HEK293T (cell line): ENCODE results near the gene IL13RA2.

Experiments
- CTCF ChIA-PET: fragments of 350-600 bp; formaldehyde crosslinking; extraction: SDS; loops from one replicate; lab custom pipeline; 2021; ENCODE audit warnings: antibody characterized with exemption, inconsistent platforms; lab: Yijun Ruan, JAX
- POLR2A ChIA-PET: fragments of 350-600 bp; formaldehyde crosslinking; extraction: SDS; loops from one replicate; lab custom pipeline; 2020; ENCODE audit warnings: antibody characterized with exemption, inconsistent platforms; lab: Yijun Ruan, JAX
- DNase-seq: peaks from one replicate; pipeline ENCODE4 v3.0.0; 2012; ENCODE audit warnings: mixed read lengths; ENCODE audit errors: extremely low spot score
- ARNT ChIP-seq: fragments of 450-650 bp; IDR thresholded peaks from 2 replicates; pipeline ENCODE4 v1.6.1; 2017; ENCODE audit warnings: mild to moderate bottlenecking
- BHLHE40 ChIP-seq: fragments of 450-650 bp; IDR thresholded peaks from 2 replicates; pipeline ENCODE4 v1.6.1; 2016; ENCODE audit warnings: mild to moderate bottlenecking, moderate library complexity, borderline replicate concordance
- CTBP1 ChIP-seq: fragments of 450-650 bp; IDR thresholded peaks from 2 replicates; pipeline ENCODE4 v1.6.1; 2016; ENCODE audit warnings: borderline replicate concordance
- ELF4 ChIP-seq: fragments of 450-650 bp; IDR thresholded peaks from 2 replicates; pipeline ENCODE4 v1.6.1; 2017; ENCODE audit warnings: antibody characterized with exemption
- FOXA1 ChIP-seq: fragments of 450-650 bp; IDR thresholded peaks from 2 replicates; pipeline ENCODE4 v1.6.1; 2016; ENCODE audit warnings: mild to moderate bottlenecking
- FOXK2 ChIP-seq: fragments of 450-650 bp; IDR thresholded peaks from 2 replicates; pipeline ENCODE4 v1.6.1; 2016; ENCODE audit warnings: mild to moderate bottlenecking
- FOXM1 ChIP-seq: fragments of 450-650 bp; IDR thresholded peaks from 2 replicates; pipeline ENCODE4 v1.6.1; 2017; ENCODE audit warnings: mild to moderate bottlenecking, borderline replicate concordance
- HDGF ChIP-seq: fragments of 450-650 bp; IDR thresholded peaks from 2 replicates; pipeline ENCODE4 v1.6.1; 2017; ENCODE audit warnings: antibody characterized with exemption, borderline replicate concordance
- L3MBTL2 ChIP-seq: fragments of 450-650 bp; conservative IDR thresholded peaks from 2 replicates; pipeline ENCODE4 v1.6.1; 2016; ENCODE audit warnings: mild to moderate bottlenecking
- LEF1 ChIP-seq: fragments of 450-650 bp; IDR thresholded peaks from 2 replicates; pipeline ENCODE4 v1.6.1; 2017; ENCODE audit warnings: mild to moderate bottlenecking, borderline replicate concordance
- NFRKB ChIP-seq: fragments of 450-650 bp; IDR thresholded peaks from 2 replicates; pipeline ENCODE4 v1.6.1; 2016; ENCODE audit warnings: mild to moderate bottlenecking, moderate library complexity
- PKNOX1 ChIP-seq: fragments of 450-650 bp; IDR thresholded peaks from 2 replicates; pipeline ENCODE4 v1.6.1; 2016
- SP1 ChIP-seq: fragments of 450-650 bp; IDR thresholded peaks from 2 replicates; pipeline ENCODE4 v1.6.1; 2017
- SUZ12 ChIP-seq: fragments of 450-650 bp; IDR thresholded peaks from 2 replicates; pipeline ENCODE4 v1.6.1; 2016; ENCODE audit warnings: mild to moderate bottlenecking
- TARDBP ChIP-seq: fragments of 450-650 bp; IDR thresholded peaks from 2 replicates; pipeline ENCODE4 v1.6.1; 2016
- ZNF384 ChIP-seq: fragments of 450-650 bp; IDR thresholded peaks from 2 replicates; pipeline ENCODE4 v1.6.1; 2016

Gene IL13RA2

GRCh38 chrX:115047715-115048114 is 30.3 kb upstream of the IL13RA2 start:
- CTCF ChIA-PET: no interaction called here
- POLR2A ChIA-PET: no interaction called here
- no peak for TF ChIP-seq ELF4
- no peak for TF ChIP-seq L3MBTL2
- no peak for TF ChIP-seq FOXM1
- TF ChIP-seq SP1: no peak
- no peak for TF ChIP-seq PKNOX1
- no peak for DNase-seq

DNA sequence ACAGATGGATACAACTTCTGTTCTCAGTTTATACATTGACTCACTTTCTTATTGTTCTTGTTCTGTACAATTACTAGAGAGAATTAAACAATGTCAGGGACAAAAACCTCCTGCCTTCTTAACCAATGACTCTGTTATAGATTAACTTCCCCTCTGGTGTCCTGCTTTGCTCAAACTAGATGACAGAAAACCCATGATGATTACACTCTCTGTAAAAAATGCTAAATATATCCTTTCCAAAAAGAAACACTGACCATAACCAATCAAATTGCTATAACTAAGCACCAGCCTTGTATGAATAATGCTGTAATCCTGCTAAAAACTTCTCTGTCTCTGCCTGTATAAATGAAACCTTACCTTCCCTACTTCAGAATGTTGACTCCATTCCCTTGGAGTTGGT is 29.8 kb upstream of the IL13RA2 start:
- ChIA-PET CTCF (no interaction called here), POLR2A (no interaction called here)
- TF ChIP-seq LEF1 (no peak), TARDBP (no peak), HDGF (no peak), ARNT (no peak), CTBP1 (no peak), L3MBTL2 (no peak), BHLHE40 (no peak), FOXA1 (no peak), FOXM1 (no peak), SUZ12 (no peak), FOXK2 (no peak), ELF4 (no peak), SP1 (no peak), ZNF384 (no peak), NFRKB (no peak), PKNOX1 (no peak)
- DNase-seq: no peak

DNA sequence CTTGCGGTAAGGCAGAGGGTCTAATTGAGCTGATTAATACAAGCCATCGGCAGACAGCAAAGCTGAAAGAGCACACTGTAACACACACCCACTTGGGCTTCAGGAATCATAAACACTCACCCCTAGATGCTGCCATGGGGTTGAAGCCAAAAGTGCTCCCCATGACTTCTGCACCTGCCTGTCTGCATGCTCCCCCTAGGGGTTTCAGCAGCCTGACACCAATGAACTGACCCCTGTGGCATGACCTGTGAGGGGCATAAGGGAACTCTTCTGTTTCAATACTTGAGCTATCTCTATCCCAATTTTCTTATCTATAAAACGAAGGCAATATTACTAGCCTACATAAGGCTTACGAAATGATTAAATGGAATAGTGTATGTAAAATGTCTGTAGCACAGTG is 23.0 kb upstream of the IL13RA2 start:
- no peak for DNase-seq
- ChIA-PET CTCF (no interaction called here), POLR2A (no interaction called here)
- no peak for TF ChIP-seq FOXM1
- no peak for TF ChIP-seq BHLHE40
- TF ChIP-seq LEF1: no peak
- TF ChIP-seq ZNF384: no peak

GRCh38 chrX:115038406-115038805 is 21.0 kb upstream of the IL13RA2 start:
- no peak for TF ChIP-seq TARDBP
- no peak for TF ChIP-seq FOXA1
- no peak for TF ChIP-seq LEF1
- no peak for TF ChIP-seq BHLHE40
- no peak for TF ChIP-seq CTBP1
- DNase-seq: no peak
- ChIA-PET POLR2A (no interaction called here), CTCF (no interaction called here)

DNA sequence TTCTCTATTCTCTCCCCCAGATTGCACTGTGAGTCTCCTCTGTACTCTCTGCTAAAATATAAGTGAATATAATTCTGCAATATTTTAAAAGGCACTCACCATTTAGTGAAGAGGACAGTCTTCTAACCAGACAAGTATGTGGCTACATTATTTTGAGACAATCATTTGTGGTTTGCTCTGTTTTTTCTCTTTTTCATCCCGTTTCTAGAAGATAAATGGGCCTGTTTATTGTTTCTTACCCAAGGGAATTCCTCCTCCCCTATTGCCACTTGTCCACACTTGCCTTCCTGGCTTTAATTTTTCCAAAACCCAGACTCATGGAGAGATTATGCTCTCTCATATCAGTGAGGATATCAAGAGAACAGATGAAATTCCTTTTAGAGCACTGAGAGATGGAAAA is 18.6 kb upstream of the IL13RA2 start:
- POLR2A ChIA-PET: no interaction called here
- TF ChIP-seq ARNT (no peak), BHLHE40 (no peak), ELF4 (no peak), SUZ12 (no peak), FOXA1 (no peak), PKNOX1 (no peak), SP1 (no peak), FOXK2 (no peak), FOXM1 (no peak), NFRKB (no peak), ZNF384 (no peak), HDGF (no peak), L3MBTL2 (no peak), LEF1 (no peak)
- CTCF ChIA-PET: no interaction called here
- no peak for DNase-seq

DNA sequence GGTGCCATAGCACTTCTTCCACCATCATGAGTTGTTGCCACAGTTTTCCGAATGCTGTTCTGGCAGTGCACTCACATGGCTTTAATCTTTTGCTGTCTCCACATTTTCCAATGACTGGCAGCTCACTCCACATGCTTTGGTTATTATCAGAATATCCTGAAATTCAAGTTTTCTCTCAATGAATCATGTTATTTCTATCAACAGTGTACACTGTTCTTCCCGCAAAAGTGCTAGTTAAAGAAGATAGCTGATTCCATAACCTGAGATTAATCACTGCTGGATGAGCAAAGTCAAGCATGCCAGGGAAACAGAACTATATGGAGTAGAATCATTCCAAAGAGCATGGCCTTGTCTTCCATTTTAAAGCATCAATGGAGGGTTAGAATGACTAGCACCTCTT is 14.6 kb upstream of the IL13RA2 start:
- ChIA-PET CTCF (no interaction called here), POLR2A (no interaction called here)
- TF ChIP-seq L3MBTL2 (no peak), NFRKB (no peak), FOXM1 (no peak), ZNF384 (no peak), LEF1 (no peak), SUZ12 (no peak), BHLHE40 (no peak), HDGF (no peak), SP1 (no peak), TARDBP (no peak)
- DNase-seq: no peak

- no peak for DNase-seq
- ChIA-PET POLR2A (no interaction called here), CTCF (interaction anchor here (0.8 kb wide), 1 partner anchor 9 kb away, joined by 3 read pairs; no protein-coding TSS in a partner anchor)
- no peak for TF ChIP-seq NFRKB
- no peak for TF ChIP-seq TARDBP
- no peak for TF ChIP-seq CTBP1
- TF ChIP-seq PKNOX1: no peak
- TF ChIP-seq ARNT: no peak
- TF ChIP-seq FOXA1: no peak
Measured at GRCh38 chrX:115030625-115031024, 13.2 kb upstream of the IL13RA2 start.
